Testis (tissue), 2 donors: ENCODE results near the gene RAPGEF5.

ENCODE experiments used
- POLR2A ChIP-seq: fragments of 450-650 bp; IDR thresholded peaks from one replicate; pipeline ENCODE4 v1.6.1; 2017; ENCODE audit warnings: antibody characterized with exemption, mild to moderate bottlenecking, moderate library complexity
- TF ChIP-seq, protein P1 (sequence below), 3 experiments: fragments of 450-650 bp in 2 of 3; fragments of 200-600 bp in 1 of 3; sonication (generic) in 1 of 3; IDR thresholded peaks; one replicate each; pipeline ENCODE4 v1.5.1; 2016 to 2019; ENCODE audit warnings: antibody characterized with exemption in 3 of 3, mild to moderate bottlenecking in 2 of 3, moderate library complexity in 1 of 3

DNA sequence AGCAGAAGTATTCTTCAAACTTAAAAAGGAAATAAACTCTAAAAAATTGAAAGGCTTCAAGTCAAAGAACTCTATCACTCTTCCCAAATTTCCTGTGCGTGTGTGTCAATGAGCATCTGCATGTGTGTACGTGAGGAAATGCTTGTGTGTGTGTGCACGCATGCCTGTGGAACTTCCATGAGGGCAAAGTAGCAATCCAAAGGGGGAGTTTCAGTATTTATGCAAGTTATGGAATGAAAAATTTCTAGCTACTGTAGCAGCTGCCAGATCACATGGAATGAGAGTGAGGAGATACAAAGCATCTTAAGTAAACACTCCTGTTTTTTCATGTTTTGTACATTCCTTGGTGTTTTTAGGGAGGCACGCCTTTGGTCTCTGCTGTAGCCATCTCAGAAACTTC, 152.6 kb downstream of the RAPGEF5 start:
- TF ChIP-seq, protein P1, sequence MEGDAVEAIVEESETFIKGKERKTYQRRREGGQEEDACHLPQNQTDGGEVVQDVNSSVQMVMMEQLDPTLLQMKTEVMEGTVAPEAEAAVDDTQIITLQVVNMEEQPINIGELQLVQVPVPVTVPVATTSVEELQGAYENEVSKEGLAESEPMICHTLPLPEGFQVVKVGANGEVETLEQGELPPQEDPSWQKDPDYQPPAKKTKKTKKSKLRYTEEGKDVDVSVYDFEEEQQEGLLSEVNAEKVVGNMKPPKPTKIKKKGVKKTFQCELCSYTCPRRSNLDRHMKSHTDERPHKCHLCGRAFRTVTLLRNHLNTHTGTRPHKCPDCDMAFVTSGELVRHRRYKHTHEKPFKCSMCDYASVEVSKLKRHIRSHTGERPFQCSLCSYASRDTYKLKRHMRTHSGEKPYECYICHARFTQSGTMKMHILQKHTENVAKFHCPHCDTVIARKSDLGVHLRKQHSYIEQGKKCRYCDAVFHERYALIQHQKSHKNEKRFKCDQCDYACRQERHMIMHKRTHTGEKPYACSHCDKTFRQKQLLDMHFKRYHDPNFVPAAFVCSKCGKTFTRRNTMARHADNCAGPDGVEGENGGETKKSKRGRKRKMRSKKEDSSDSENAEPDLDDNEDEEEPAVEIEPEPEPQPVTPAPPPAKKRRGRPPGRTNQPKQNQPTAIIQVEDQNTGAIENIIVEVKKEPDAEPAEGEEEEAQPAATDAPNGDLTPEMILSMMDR (IDR thresholded peaks at IDR 0.05): no peak
- TF ChIP-seq POLR2A: no peak
